ENCODE results near the gene RELN.

RELN gene

GRCh38 chr7:103706805-103707204 lies 282.7 kb downstream of the RELN start:
- no peaks in the 10 kb centered on the region for H3K27me3 ChIP-seq (ENCODE audit: insufficient read depth, low read length)
- H3K27ac ChIP-seq (ENCODE audit: low read depth, low read length, poor library complexity, severe bottlenecking) = no peak overlapping the region
- H3K9me3 ChIP-seq (ENCODE audit: low read length) = no peaks in the 10 kb centered on the region
- H2AFZ ChIP-seq (ENCODE audit: low read length) = no peak overlapping the region
- H3K36me3 ChIP-seq (ENCODE audit: insufficient read depth, low read length) = no peaks in the 10 kb centered on the region
- H3K4me3 ChIP-seq (ENCODE audit: low read depth, low read length, poor library complexity, severe bottlenecking) = no peak overlapping the region
- no peaks in the 10 kb centered on the region for H3F3A ChIP-seq (ENCODE audit: insufficient read depth, low read length)
- no peak overlapping the region for H3K4me2 ChIP-seq (ENCODE audit: low read length)
- no peak overlapping the region for H3K9ac ChIP-seq (ENCODE audit: low read length)
- no peaks in the 10 kb centered on the region for H3K9me2 ChIP-seq (ENCODE audit: low read depth, low read length)
- H3K4me1 ChIP-seq (ENCODE audit: insufficient read depth, low read length, severe bottlenecking) = no peaks in the 10 kb centered on the region
- H3K79me2 ChIP-seq (ENCODE audit: insufficient read depth, low read length) = no peaks in the 10 kb centered on the region
- no peak for TF ChIP-seq CTCF (IDR thresholded peaks at IDR 0.05; ENCODE audit: low read length)
- TF ChIP-seq EZH2 (IDR thresholded peaks at IDR 0.05; ENCODE audit: borderline replicate concordance, low read length) = no peak
- no peaks in the 10 kb centered on the region for H4K20me1 ChIP-seq (ENCODE audit: insufficient read depth, low read length)

GRCh38 chr7:103705542-103705941 lies 283.9 kb downstream of the RELN start:
- no peaks in the 10 kb centered on the region for H3F3A ChIP-seq (ENCODE audit: insufficient read depth, low read length)
- H3K4me1 ChIP-seq (ENCODE audit: insufficient read depth, low read length, severe bottlenecking) = no peaks in the 10 kb centered on the region
- no peaks in the 10 kb centered on the region for H3K27me3 ChIP-seq (ENCODE audit: insufficient read depth, low read length)
- H3K4me3 ChIP-seq (ENCODE audit: low read depth, low read length, poor library complexity, severe bottlenecking) = no peak overlapping the region
- H3K9ac ChIP-seq (ENCODE audit: low read length) = no peak overlapping the region
- H4K20me1 ChIP-seq (ENCODE audit: insufficient read depth, low read length) = no peaks in the 10 kb centered on the region
- TF ChIP-seq EZH2 (IDR thresholded peaks at IDR 0.05; ENCODE audit: borderline replicate concordance, low read length) = no peak
- no peak overlapping the region for H3K4me2 ChIP-seq (ENCODE audit: low read length)
- H3K9me2 ChIP-seq (ENCODE audit: low read depth, low read length) = no peaks in the 10 kb centered on the region
- no peaks in the 10 kb centered on the region for H3K79me2 ChIP-seq (ENCODE audit: insufficient read depth, low read length)
- H2AFZ ChIP-seq (ENCODE audit: low read length) = no peak overlapping the region
- H3K9me3 ChIP-seq (ENCODE audit: low read length) = no peaks in the 10 kb centered on the region
- no peaks in the 10 kb centered on the region for H3K36me3 ChIP-seq (ENCODE audit: insufficient read depth, low read length)
- no peak overlapping the region for H3K27ac ChIP-seq (ENCODE audit: low read depth, low read length, poor library complexity, severe bottlenecking)

- Histone ChIP-seq H3K36me3 (ENCODE audit: insufficient read depth, low read length) (no peaks in the 10 kb centered on the region), H3K9ac (ENCODE audit: low read length) (no peak overlapping the region), H3K27ac (ENCODE audit: low read depth, low read length, poor library complexity, severe bottlenecking) (no peak overlapping the region), H3F3A (ENCODE audit: insufficient read depth, low read length) (no peaks in the 10 kb centered on the region), H4K20me1 (ENCODE audit: insufficient read depth, low read length) (no peaks in the 10 kb centered on the region), H3K4me1 (ENCODE audit: insufficient read depth, low read length, severe bottlenecking) (no peaks in the 10 kb centered on the region), H3K79me2 (ENCODE audit: insufficient read depth, low read length) (no peaks in the 10 kb centered on the region), H3K4me2 (ENCODE audit: low read length) (no peak overlapping the region), H3K9me3 (ENCODE audit: low read length) (no peaks in the 10 kb centered on the region), H3K4me3 (ENCODE audit: low read depth, low read length, poor library complexity, severe bottlenecking) (no peak overlapping the region), H3K9me2 (ENCODE audit: low read depth, low read length) (no peaks in the 10 kb centered on the region), H2AFZ (ENCODE audit: low read length) (no peak overlapping the region), H3K27me3 (ENCODE audit: insufficient read depth, low read length) (no peaks in the 10 kb centered on the region)
- TF ChIP-seq EZH2 (IDR thresholded peaks at IDR 0.05; ENCODE audit: borderline replicate concordance, low read length) (no peak), CTCF (IDR thresholded peaks at IDR 0.05; ENCODE audit: low read length) (no peak)
These were observed 284.8 kb downstream of the RELN start for GRCh38 chr7:103704701-103705100.

GRCh38 chr7:103702982-103703381 lies 286.5 kb downstream of the RELN start:
- Histone ChIP-seq H2AFZ (ENCODE audit: low read length) (no peak overlapping the region), H3K4me3 (ENCODE audit: low read depth, low read length, poor library complexity, severe bottlenecking) (no peak overlapping the region), H3F3A (ENCODE audit: insufficient read depth, low read length) (no peaks in the 10 kb centered on the region), H3K36me3 (ENCODE audit: insufficient read depth, low read length) (no peaks in the 10 kb centered on the region), H3K9me2 (ENCODE audit: low read depth, low read length) (no peaks in the 10 kb centered on the region), H3K79me2 (ENCODE audit: insufficient read depth, low read length) (no peaks in the 10 kb centered on the region), H4K20me1 (ENCODE audit: insufficient read depth, low read length) (no peaks in the 10 kb centered on the region), H3K27me3 (ENCODE audit: insufficient read depth, low read length) (no peaks in the 10 kb centered on the region), H3K4me1 (ENCODE audit: insufficient read depth, low read length, severe bottlenecking) (no peaks in the 10 kb centered on the region), H3K9ac (ENCODE audit: low read length) (no peak overlapping the region), H3K9me3 (ENCODE audit: low read length) (no peaks in the 10 kb centered on the region), H3K27ac (ENCODE audit: low read depth, low read length, poor library complexity, severe bottlenecking) (no peak overlapping the region), H3K4me2 (ENCODE audit: low read length) (no peak overlapping the region)
- TF ChIP-seq EZH2 (IDR thresholded peaks at IDR 0.05; ENCODE audit: borderline replicate concordance, low read length) = no peak
- no peak for TF ChIP-seq CTCF (IDR thresholded peaks at IDR 0.05; ENCODE audit: low read length)

Data from OCI-LY1 (cell line).